Measurements from ENCODE around the gene NEURL4.

Gene NEURL4

GRCh38 chr17:7279448-7279847 is 49.7 kb downstream of the NEURL4 start:
- DNase-seq (ENCODE audit: low read depth), result no peak

DNA sequence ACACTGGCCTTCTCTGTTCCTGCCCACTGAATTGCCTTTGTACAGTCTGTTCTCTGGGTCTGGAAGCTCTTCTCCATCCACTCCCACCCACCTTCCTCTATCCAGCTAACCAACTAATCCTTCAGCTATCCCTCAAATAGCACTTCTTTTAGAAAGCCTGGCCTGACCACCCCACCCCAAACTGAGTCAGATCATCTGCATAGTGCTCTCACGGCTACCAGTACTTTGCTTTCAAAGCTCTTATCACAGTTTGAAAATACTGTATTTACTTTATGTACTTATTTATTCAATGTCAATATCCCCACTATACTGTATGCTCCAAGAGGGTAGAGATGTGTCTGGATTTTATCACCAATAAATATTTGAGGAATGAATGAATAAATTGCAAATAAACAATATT is 62.4 kb downstream of the NEURL4 start:
- DNase-seq (ENCODE audit: low read depth), result no peak

Measured in stimulated activated CD4-positive, alpha-beta T cell treated with anti-CD3 and anti-CD28 coated beads, Interleukin-2, amount 100 ng/mL, for 4 hours (primary cell).